NCI-H128 (cell line): Measurements from ENCODE around the gene ROBO3.

Source experiments
- DNase-seq: peaks from one replicate; lab custom pipeline; 2025; ENCODE audit not compliant: unreplicated experiment; lab: John Stamatoyannopoulos, UW

The ROBO3 gene

GRCh38 chr11:124920356-124920755, 55.1 kb downstream of the ROBO3 start:
- no peak for DNase-seq

GRCh38 chr11:124920870-124921609, 55.8 kb downstream of the ROBO3 start:
- no peak for DNase-seq

GRCh38 chr11:124922831-124923230, 57.6 kb downstream of the ROBO3 start:
- DNase-seq: no peak

GRCh38 chr11:124923296-124923695, 58.1 kb downstream of the ROBO3 start:
- DNase-seq: no peak

GRCh38 chr11:124928942-124929665, 63.9 kb downstream of the ROBO3 start:
- DNase-seq: no peak

- no peak for DNase-seq
Observed at GRCh38 chr11:124930799-124931198, 65.6 kb downstream of the ROBO3 start.
